OCI-LY3 (cell line): Measurements from ENCODE around the gene GJD2.

Source experiments
- CTCF ChIP-seq: fragments of 200-600, 300-600 bp; sonication (generic); IDR thresholded peaks from 2 replicates; pipeline ENCODE4 v1.5.1; 2014; ENCODE audit warnings: antibody characterized with exemption, low read length, low read depth
- EZH2phosphoT487 ChIP-seq: fragments of 200-600 bp; shearing (Covaris generic); IDR thresholded peaks from 2 replicates; pipeline ENCODE4 v1.6.1; 2018; ENCODE audit warnings: antibody characterized with exemption, mixed run types, low read depth

GRCh38 chr15:34726406-34727100, 28.2 kb downstream of the GJD2 start:
- TF ChIP-seq CTCF, result no peak
- no peak for TF ChIP-seq EZH2phosphoT487
